HEK293 (cell line): ENCODE data around the gene FOXG1.

Experiments used
- CTCF ChIA-PET: fragments of 350-600 bp; formaldehyde crosslinking; extraction: SDS; loops from one replicate; lab custom pipeline; 2021; ENCODE audit warnings: antibody characterized with exemption; lab: Yijun Ruan, JAX
- POLR2A ChIA-PET: fragments of 300-600 bp; formaldehyde crosslinking; extraction: SDS; loops from one replicate; lab custom pipeline; 2020; ENCODE audit warnings: antibody characterized with exemption, inconsistent platforms; lab: Yijun Ruan, JAX
- H3K27ac ChIP-seq: fragments of 200-500 bp; sonication (Bioruptor generic); 2 replicates; pipeline ENCODE4 v1.5.1; 2014; ENCODE audit warnings: low read depth, low read length, control low read depth, inconsistent platforms; ENCODE audit errors: extremely low read depth
- H3K36me3 ChIP-seq, 2 experiments: fragments of 200-500 bp in 1 of 2; sonication (Bioruptor generic) in 1 of 2; 1 replicate in 1 of 2; 2 replicates in 1 of 2; pipeline ENCODE4 v1.5.1; 2014 to 2017; ENCODE audit warnings: inconsistent platforms in 2 of 2, low read length in 2 of 2; ENCODE audit not compliant: control insufficient read depth in 2 of 2, insufficient read depth in 1 of 2
- H3K4me1 ChIP-seq: fragments of 200-500 bp; sonication (Bioruptor generic); 2 replicates; pipeline ENCODE4 v1.5.1; 2014; ENCODE audit warnings: mild to moderate bottlenecking, low read length, inconsistent platforms; ENCODE audit not compliant: control insufficient read depth, insufficient read depth
- H3K4me3 ChIP-seq: 2 replicates; pipeline ENCODE4 v1.5.1; 2011; ENCODE audit warnings: low read depth, mild to moderate bottlenecking, control low read depth, low read length, moderate library complexity
- H3K9me3 ChIP-seq: fragments of 200-500 bp; sonication (Bioruptor generic); 2 replicates; pipeline ENCODE4 v1.5.1; 2014; ENCODE audit warnings: low read depth, low read length, inconsistent platforms; ENCODE audit not compliant: control insufficient read depth, insufficient read depth
- BCL11B ChIP-seq: fragments of 450-650 bp; formaldehyde crosslinking; IDR thresholded peaks from 2 replicates; pipeline ENCODE4 v1.5.1; 2016; ENCODE audit warnings: low read depth, missing biosample characterization, missing genetic modification characterization
- EGR2 ChIP-seq: fragments of 450-650 bp; formaldehyde crosslinking; IDR thresholded peaks from 2 replicates; pipeline ENCODE4 v1.5.1; 2016; ENCODE audit warnings: low read depth, missing biosample characterization, missing genetic modification characterization
- FEZF1 ChIP-seq: fragments of 450-650 bp; formaldehyde crosslinking; IDR thresholded peaks from 2 replicates; pipeline ENCODE4 v1.5.1; 2016; ENCODE audit warnings: missing biosample characterization, missing genetic modification characterization
- KLF9 ChIP-seq: fragments of 450-650 bp; formaldehyde crosslinking; IDR thresholded peaks from 2 replicates; pipeline ENCODE4 v1.5.1; 2016; ENCODE audit warnings: missing biosample characterization, missing genetic modification characterization, low read depth
- SCRT1 ChIP-seq: fragments of 450-650 bp; formaldehyde crosslinking; IDR thresholded peaks from 2 replicates; pipeline ENCODE4 v1.5.1; 2016; ENCODE audit warnings: missing biosample characterization, missing genetic modification characterization, borderline replicate concordance
- SP3 ChIP-seq: fragments of 450-650 bp; formaldehyde crosslinking; IDR thresholded peaks from 2 replicates; pipeline ENCODE4 v1.5.1; 2016; ENCODE audit warnings: missing biosample characterization, missing genetic modification characterization
- ZBTB21 ChIP-seq: fragments of 450-650 bp; formaldehyde crosslinking; IDR thresholded peaks from 2 replicates; pipeline ENCODE4 v1.5.1; 2017; ENCODE audit warnings: missing biosample characterization, missing genetic modification characterization
- ZFP37 ChIP-seq: fragments of 450-650 bp; formaldehyde crosslinking; IDR thresholded peaks from 2 replicates; pipeline ENCODE4 v1.5.1; 2016; ENCODE audit warnings: missing biosample characterization, missing genetic modification characterization
- ZFP69B ChIP-seq: fragments of 450-650 bp; formaldehyde crosslinking; IDR thresholded peaks from 2 replicates; pipeline ENCODE4 v1.5.1; 2016; ENCODE audit warnings: missing biosample characterization, missing genetic modification characterization
- ZNF133 ChIP-seq: fragments of 450-650 bp; formaldehyde crosslinking; IDR thresholded peaks from 2 replicates; pipeline ENCODE4 v1.5.1; 2016; ENCODE audit warnings: missing biosample characterization, missing genetic modification characterization
- ZNF211 ChIP-seq: fragments of 450-650 bp; formaldehyde crosslinking; IDR thresholded peaks from 2 replicates; pipeline ENCODE4 v1.5.1; 2016; ENCODE audit warnings: low read depth, missing biosample characterization, missing genetic modification characterization
- ZNF341 ChIP-seq: fragments of 450-650 bp; formaldehyde crosslinking; IDR thresholded peaks from 2 replicates; pipeline ENCODE4; 2016; ENCODE audit warnings: low read depth, missing biosample characterization, missing genetic modification characterization
- ZNF501 ChIP-seq: fragments of 450-650 bp; formaldehyde crosslinking; IDR thresholded peaks from 2 replicates; pipeline ENCODE4 v1.5.1; 2016; ENCODE audit warnings: missing biosample characterization, missing genetic modification characterization
- ZNF514 ChIP-seq: fragments of 450-650 bp; formaldehyde crosslinking; IDR thresholded peaks from 2 replicates; pipeline ENCODE4 v1.5.1; 2016; ENCODE audit warnings: missing biosample characterization, missing genetic modification characterization
- ZNF549 ChIP-seq: fragments of 450-650 bp; IDR thresholded peaks from 2 replicates; pipeline ENCODE4 v1.5.1; 2018; ENCODE audit warnings: missing biosample characterization, missing genetic modification characterization, mild to moderate bottlenecking, inconsistent platforms, moderate library complexity
- ZNF560 ChIP-seq: fragments of 450-650 bp; formaldehyde crosslinking; IDR thresholded peaks from 2 replicates; pipeline ENCODE4 v1.5.1; 2017; ENCODE audit warnings: missing biosample characterization, missing genetic modification characterization, borderline replicate concordance
- ZNF596 ChIP-seq: fragments of 450-650 bp; IDR thresholded peaks from 2 replicates; pipeline ENCODE4 v1.5.0; 2018; ENCODE audit warnings: missing biosample characterization, mild to moderate bottlenecking, missing genetic modification characterization, moderate library complexity
- ZNF664 ChIP-seq: fragments of 450-650 bp; formaldehyde crosslinking; IDR thresholded peaks from 2 replicates; pipeline ENCODE4 v1.5.1; 2016; ENCODE audit warnings: missing biosample characterization, missing genetic modification characterization
- ZNF670 ChIP-seq: fragments of 450-650 bp; formaldehyde crosslinking; IDR thresholded peaks from 2 replicates; pipeline ENCODE4 v1.5.1; 2016; ENCODE audit warnings: missing biosample characterization, missing genetic modification characterization, low read depth
- ZNF785 ChIP-seq: fragments of 450-650 bp; formaldehyde crosslinking; IDR thresholded peaks from 2 replicates; pipeline ENCODE4 v1.5.1; 2016; ENCODE audit warnings: missing biosample characterization, missing genetic modification characterization
- ZNF792 ChIP-seq: fragments of 450-650 bp; formaldehyde crosslinking; IDR thresholded peaks from 2 replicates; pipeline ENCODE4 v1.5.1; 2016; ENCODE audit warnings: missing biosample characterization, missing genetic modification characterization
- ZNF830 ChIP-seq: fragments of 450-650 bp; IDR thresholded peaks from 2 replicates; pipeline ENCODE4 v1.5.0; 2018; ENCODE audit warnings: missing biosample characterization, missing genetic modification characterization, low read depth, mild to moderate bottlenecking, moderate library complexity
- TF ChIP-seq, protein P1 (sequence below): fragments of 450-650 bp; formaldehyde crosslinking; IDR thresholded peaks from 2 replicates; pipeline ENCODE4 v1.5.1; 2016; ENCODE audit warnings: missing biosample characterization, missing genetic modification characterization, borderline replicate concordance
- TF ChIP-seq, protein P2 (sequence below): fragments of 450-650 bp; formaldehyde crosslinking; IDR thresholded peaks from 2 replicates; pipeline ENCODE4 v1.5.1; 2017; ENCODE audit warnings: missing biosample characterization, missing genetic modification characterization

FOXG1 gene

DNA sequence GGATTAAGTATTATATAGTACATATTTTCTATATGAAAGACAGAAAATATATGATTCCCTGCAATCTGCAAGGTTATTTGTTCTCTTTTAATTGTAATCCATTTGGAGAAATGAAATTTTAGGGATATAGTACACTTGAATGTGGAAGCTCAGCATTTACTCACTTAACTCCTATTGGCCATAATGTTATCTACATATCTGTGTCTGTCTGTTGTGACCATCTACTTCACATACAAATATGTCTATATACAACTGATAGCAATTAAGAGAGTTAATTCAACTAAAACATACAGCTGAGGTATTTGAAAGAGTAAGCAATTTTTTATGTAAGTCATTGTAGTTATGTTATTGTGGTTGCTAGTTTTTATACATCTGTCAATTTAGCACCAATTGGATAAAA, 12.9 kb downstream of the FOXG1 start:
- TF ChIP-seq ZNF664 (no peak), ZBTB21 (tag by site-specific recombination) (no peak), FEZF1 (tag by site-specific recombination) (no peak), KLF9 (no peak), ZNF501 (no peak), ZNF514 (tag by site-specific recombination) (no peak)
- TF ChIP-seq, protein P1, sequence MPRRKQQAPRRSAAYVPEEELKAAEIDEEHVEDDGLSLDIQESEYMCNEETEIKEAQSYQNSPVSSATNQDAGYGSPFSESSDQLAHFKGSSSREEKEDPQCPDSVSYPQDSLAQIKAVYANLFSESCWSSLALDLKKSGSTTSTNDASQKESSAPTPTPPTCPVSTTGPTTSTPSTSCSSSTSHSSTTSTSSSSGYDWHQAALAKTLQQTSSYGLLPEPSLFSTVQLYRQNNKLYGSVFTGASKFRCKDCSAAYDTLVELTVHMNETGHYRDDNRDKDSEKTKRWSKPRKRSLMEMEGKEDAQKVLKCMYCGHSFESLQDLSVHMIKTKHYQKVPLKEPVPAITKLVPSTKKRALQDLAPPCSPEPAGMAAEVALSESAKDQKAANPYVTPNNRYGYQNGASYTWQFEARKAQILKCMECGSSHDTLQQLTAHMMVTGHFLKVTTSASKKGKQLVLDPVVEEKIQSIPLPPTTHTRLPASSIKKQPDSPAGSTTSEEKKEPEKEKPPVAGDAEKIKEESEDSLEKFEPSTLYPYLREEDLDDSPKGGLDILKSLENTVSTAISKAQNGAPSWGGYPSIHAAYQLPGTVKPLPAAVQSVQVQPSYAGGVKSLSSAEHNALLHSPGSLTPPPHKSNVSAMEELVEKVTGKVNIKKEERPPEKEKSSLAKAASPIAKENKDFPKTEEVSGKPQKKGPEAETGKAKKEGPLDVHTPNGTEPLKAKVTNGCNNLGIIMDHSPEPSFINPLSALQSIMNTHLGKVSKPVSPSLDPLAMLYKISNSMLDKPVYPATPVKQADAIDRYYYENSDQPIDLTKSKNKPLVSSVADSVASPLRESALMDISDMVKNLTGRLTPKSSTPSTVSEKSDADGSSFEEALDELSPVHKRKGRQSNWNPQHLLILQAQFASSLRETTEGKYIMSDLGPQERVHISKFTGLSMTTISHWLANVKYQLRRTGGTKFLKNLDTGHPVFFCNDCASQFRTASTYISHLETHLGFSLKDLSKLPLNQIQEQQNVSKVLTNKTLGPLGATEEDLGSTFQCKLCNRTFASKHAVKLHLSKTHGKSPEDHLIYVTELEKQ (tag by site-specific recombination) = no peak
- no peaks in the 10 kb centered on the region for H3K9me3 ChIP-seq
- no peak overlapping the region for H3K4me3 ChIP-seq
- POLR2A ChIA-PET = no interaction called here
- H3K4me1 ChIP-seq = no peaks in the 10 kb centered on the region
- H3K36me3 ChIP-seq = peaks cover 0 to 3% of the 10 kb centered on the region in 2 experiments; a peak in 1 of 3 replicates
- CTCF ChIA-PET = interaction anchor here (0.6 to 1.6 kb wide), 2 partner anchors 24 to 1331 kb away, joined by 3 read pairs; no protein-coding TSS in a partner anchor
- no peak overlapping the region for H3K27ac ChIP-seq

DNA sequence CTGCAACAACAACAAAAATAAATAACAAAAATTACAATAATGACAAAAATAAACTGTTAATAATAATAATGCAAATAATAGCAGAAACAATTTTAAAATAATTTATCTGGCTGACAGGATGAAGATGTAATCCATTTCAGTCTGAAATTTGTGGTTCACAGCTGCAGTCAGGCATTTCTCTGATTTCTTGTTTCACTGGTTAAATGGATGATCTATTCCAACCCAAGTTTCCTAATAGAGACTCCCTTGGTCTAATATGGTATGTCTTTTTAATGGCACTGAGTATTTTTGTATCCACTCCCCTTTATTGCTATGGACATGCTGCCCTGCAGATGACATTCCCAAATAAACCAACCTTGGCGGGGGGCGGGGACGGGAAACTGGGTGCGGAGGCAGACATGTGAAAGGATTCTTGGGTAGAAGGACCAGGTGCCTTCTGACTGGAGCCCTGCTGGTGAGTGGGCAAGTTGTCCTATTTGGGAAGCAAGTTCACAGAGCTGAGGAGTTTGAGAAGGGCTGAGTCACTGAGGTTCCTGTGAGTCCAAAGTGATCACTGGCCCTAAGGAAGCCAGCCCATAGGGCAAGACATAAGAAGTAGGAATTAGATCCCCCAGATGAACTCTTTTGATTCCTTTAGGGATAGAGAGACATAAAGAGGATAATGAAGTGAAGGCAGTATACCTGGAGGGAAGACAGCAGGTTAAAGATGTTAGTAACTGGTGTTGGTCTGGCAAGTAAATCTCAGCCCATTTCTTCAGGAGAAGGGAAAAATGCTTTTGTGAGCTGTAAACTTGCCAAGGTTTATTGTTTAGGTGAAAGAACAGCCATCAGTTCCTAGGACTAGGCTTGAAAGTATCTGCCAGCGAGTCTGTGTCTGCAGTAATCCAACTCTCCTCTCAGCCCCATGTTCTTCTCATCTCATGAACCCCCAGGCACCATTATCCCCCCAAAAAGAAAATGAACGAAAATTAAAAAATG, 14.5 kb downstream of the FOXG1 start:
- Histone ChIP-seq H3K9me3 (no peaks in the 10 kb centered on the region), H3K27ac (no peak overlapping the region), H3K4me1 (no peaks in the 10 kb centered on the region), H3K4me3 (no peak overlapping the region), H3K36me3 (peaks cover 0 to 3% of the 10 kb centered on the region in 2 experiments; a peak in 1 of 3 replicates)
- TF ChIP-seq ZNF830 (tag by site-specific recombination) (no peak), ZNF785 (tag by site-specific recombination) (no peak), ZNF596 (no peak), ZNF514 (tag by site-specific recombination) (no peak), ZNF792 (tag by site-specific recombination) (no peak), ZFP37 (tag by site-specific recombination) (no peak), ZFP69B (tag by site-specific recombination) (no peak), ZNF560 (tag by site-specific recombination) (no peak), ZNF549 (tag by site-specific recombination) (no peak), SCRT1 (tag by site-specific recombination) (no peak), SP3 (tag by site-specific recombination) (no peak), ZNF133 (tag by site-specific recombination) (no peak), ZNF670 (no peak), ZNF341 (tag by site-specific recombination) (no peak), EGR2 (no peak), ZNF211 (tag by site-specific recombination) (no peak), BCL11B (tag by site-specific recombination) (no peak)
- TF ChIP-seq, protein P2, sequence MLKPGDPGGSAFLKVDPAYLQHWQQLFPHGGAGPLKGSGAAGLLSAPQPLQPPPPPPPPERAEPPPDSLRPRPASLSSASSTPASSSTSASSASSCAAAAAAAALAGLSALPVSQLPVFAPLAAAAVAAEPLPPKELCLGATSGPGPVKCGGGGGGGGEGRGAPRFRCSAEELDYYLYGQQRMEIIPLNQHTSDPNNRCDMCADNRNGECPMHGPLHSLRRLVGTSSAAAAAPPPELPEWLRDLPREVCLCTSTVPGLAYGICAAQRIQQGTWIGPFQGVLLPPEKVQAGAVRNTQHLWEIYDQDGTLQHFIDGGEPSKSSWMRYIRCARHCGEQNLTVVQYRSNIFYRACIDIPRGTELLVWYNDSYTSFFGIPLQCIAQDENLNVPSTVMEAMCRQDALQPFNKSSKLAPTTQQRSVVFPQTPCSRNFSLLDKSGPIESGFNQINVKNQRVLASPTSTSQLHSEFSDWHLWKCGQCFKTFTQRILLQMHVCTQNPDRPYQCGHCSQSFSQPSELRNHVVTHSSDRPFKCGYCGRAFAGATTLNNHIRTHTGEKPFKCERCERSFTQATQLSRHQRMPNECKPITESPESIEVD = no peak
- POLR2A ChIA-PET = no interaction called here
- CTCF ChIA-PET = interaction anchor here (0.6 kb wide), 1 partner anchor 838 kb away, joined by 3 read pairs; no protein-coding TSS in a partner anchor
